Activated CD4-positive, alpha-beta T cell treated with anti-CD3 and anti-CD28 coated beads for 36 hours (primary cell): ENCODE data around the gene DMRT1. TPM values are rescaled to one million over a fixed set of nuclear protein-coding genes. Genes with fewer than 3 reads are reported as not detected.
A peak's percentile ranks its signal among the peaks of the same experiment; 100 is the strongest.
"Not testable (repeated sequence)": the region's sequence is repeated elsewhere in the genome, so short reads cannot be mapped to it uniquely, and the experiment has no call there.

Experiments used
- ATAC-seq: fragments of 200-7000 bp; cut with Tn5 transposase; one replicate; pipeline ENCODE4 v1.10.0; 2021; ENCODE audit warnings: mild to moderate bottlenecking, moderate library complexity
- CTCF ChIA-PET: fragments of 350-600 bp; sonication (Branson Sonifier 250); formaldehyde crosslinking; loops from one replicate; lab custom pipeline; 2021; ENCODE audit warnings: antibody characterized with exemption; lab: Charles Lee
- POLR2A ChIA-PET: fragments of 350-600 bp; sonication (Branson Sonifier 250); formaldehyde crosslinking; loops from one replicate; lab custom pipeline; 2021; ENCODE audit warnings: antibody characterized with exemption, inconsistent platforms; lab: Charles Lee
- DNase-seq: peaks from one replicate; pipeline ENCODE4 v3.0.0-alpha.2; 2020
- H3K27ac Mint-ChIP-seq: one replicate; pipeline ENCODE4 v1.8.0; 2021; ENCODE audit warnings: mixed read lengths
- H3K27me3 Mint-ChIP-seq: one replicate; pipeline ENCODE4 v1.8.0; 2021; ENCODE audit warnings: mixed read lengths
- H3K36me3 Mint-ChIP-seq: one replicate; pipeline ENCODE4 v1.8.0; 2021; ENCODE audit warnings: low read depth, mixed read lengths
- H3K4me1 Mint-ChIP-seq: one replicate; pipeline ENCODE4 v1.8.0; 2021; ENCODE audit warnings: mixed read lengths
- H3K4me3 Mint-ChIP-seq: one replicate; pipeline ENCODE4 v1.8.0; 2021; ENCODE audit warnings: mild to moderate bottlenecking, moderate library complexity, mixed read lengths
- H3K9me3 Mint-ChIP-seq: one replicate; pipeline ENCODE4 v1.8.0; 2021; ENCODE audit warnings: low read depth, mixed read lengths
- intact Hi-C, 2 experiments: fragments of 100-400 bp; cut with DNase I in 1 of 2; cut with micrococcal nuclease in 1 of 2; formaldehyde crosslinking; loops; one replicate each; pipeline versions ENCODE4 v1.14.2 to v1.15.1; 2022 to 2024; cut with DNase I, micrococcal nuclease
- total RNA-seq, 2 experiments: library from RNA; stranded (reverse); gene quantifications; one replicate each; pipeline ENCODE4 v1.2.3, GENCODE V29; 2021

DMRT1 gene
- total RNA-seq, 2 experiments from 2014 or later, result not detected

DNA sequence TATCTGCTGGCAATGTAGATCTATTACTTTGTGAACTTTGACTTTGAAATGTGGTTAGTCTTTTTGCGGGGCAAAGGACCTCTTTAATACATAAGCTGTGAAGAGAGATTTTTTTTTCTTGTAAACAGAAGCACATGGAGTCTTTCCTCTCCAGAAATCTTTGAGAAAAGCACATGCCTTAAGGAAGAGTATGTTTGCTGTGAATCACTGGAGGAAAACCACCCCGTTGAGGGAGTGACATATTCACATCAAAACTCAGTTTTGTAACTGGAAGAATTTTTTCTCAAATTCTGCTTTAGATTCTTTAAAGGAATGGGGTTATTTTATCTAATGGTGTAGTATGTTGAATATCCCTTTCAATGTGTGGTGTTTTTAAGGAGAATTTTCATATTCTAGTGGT is 138.5 kb downstream of the DMRT1 start:
- Mint-ChIP-seq H3K9me3 (no peaks in the 10 kb centered on the region), H3K27me3 (peaks cover 75% of the 10 kb centered on the region), H3K27ac (no peak overlapping the region), H3K4me3 (no peak overlapping the region), H3K36me3 (no peaks in the 10 kb centered on the region), H3K4me1 (no peaks in the 10 kb centered on the region)
- DNase-seq (no peak), ATAC-seq (no peak)
- POLR2A ChIA-PET, result interaction anchor here (0.7 kb wide), 1 partner anchor 12 kb away, joined by 3 read pairs; no protein-coding TSS in a partner anchor
- CTCF ChIA-PET, result interaction anchor here (0.9 to 2.4 kb wide), 2 partner anchors 17 to 30 kb away, joined by 3 to 7 read pairs; no protein-coding TSS in a partner anchor
- intact Hi-C loops, result loop anchor here in 1 of 2 experiments (10.0 kb wide), 1 partner anchor 1645 kb away; the partner anchor contains the start of gene VLDLR

DNA sequence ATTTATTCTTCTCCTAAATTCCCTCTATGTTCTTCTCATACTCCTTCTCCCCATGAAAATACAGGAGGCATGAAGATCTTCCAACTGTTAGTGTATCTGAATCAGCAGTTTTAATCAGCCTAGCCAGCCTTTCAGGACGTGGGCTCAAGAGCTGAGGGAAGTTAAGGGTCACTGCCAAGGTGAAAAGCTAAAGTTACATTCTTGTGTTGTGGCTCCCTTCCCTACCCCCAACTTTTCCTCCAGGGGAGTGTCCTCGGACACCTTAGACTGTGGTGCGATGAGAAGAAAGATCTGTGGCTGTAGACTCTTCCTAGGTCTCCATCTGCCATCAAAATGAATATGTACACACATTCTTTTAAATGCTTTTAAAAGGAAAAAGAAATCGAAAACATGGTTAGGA is 139.1 kb downstream of the DMRT1 start:
- peaks cover 68% of the 10 kb centered on the region for H3K27me3 Mint-ChIP-seq
- POLR2A ChIA-PET, result no interaction called here
- no peaks in the 10 kb centered on the region for H3K36me3 Mint-ChIP-seq
- ATAC-seq (no peak), DNase-seq (no peak)
- H3K27ac Mint-ChIP-seq, result no peak overlapping the region
- intact Hi-C loops, result no loop called here
- H3K9me3 Mint-ChIP-seq, result no peaks in the 10 kb centered on the region
- no peaks in the 10 kb centered on the region for H3K4me1 Mint-ChIP-seq
- no peak overlapping the region for H3K4me3 Mint-ChIP-seq
- CTCF ChIA-PET, result interaction anchor here (2.4 kb wide), 1 partner anchor 29 kb away, joined by 7 read pairs; no protein-coding TSS in a partner anchor

DNA sequence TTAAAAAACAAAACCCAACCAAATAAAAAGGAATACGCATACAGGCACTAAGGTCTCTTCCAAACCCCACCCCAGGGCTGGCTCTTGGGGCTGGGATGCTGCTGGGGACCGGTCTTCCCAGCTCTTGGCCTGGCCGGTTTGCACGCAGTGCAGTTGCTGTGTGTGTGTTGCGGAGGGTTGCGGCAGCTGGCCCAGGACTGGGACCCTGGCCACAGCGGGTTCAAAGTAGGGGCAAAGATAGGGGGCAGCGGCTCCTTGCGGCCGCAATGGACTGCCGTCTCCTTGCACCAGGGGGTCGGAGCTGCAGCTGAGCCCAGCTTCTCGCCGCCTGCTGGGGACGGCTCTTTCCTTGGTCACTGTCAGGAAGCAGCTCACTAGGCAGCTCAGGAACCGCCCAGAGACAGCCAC is 140.0 kb downstream of the DMRT1 start:
- H3K36me3 Mint-ChIP-seq, result no peaks in the 10 kb centered on the region
- DNase-seq (no peak), ATAC-seq (no peak)
- no peaks in the 10 kb centered on the region for H3K9me3 Mint-ChIP-seq
- H3K27me3 Mint-ChIP-seq, result peaks cover 66% of the 10 kb centered on the region
- intact Hi-C loops, result no loop called here
- CTCF ChIA-PET, result interaction anchor here (0.6 to 2.4 kb wide), 5 partner anchors 15 to 244 kb away, joined by 3 to 7 read pairs (median 4); no protein-coding TSS in a partner anchor
- H3K4me1 Mint-ChIP-seq, result no peaks in the 10 kb centered on the region
- H3K27ac Mint-ChIP-seq, result no peak overlapping the region
- no peak overlapping the region for H3K4me3 Mint-ChIP-seq
- POLR2A ChIA-PET, result no interaction called here

DNA sequence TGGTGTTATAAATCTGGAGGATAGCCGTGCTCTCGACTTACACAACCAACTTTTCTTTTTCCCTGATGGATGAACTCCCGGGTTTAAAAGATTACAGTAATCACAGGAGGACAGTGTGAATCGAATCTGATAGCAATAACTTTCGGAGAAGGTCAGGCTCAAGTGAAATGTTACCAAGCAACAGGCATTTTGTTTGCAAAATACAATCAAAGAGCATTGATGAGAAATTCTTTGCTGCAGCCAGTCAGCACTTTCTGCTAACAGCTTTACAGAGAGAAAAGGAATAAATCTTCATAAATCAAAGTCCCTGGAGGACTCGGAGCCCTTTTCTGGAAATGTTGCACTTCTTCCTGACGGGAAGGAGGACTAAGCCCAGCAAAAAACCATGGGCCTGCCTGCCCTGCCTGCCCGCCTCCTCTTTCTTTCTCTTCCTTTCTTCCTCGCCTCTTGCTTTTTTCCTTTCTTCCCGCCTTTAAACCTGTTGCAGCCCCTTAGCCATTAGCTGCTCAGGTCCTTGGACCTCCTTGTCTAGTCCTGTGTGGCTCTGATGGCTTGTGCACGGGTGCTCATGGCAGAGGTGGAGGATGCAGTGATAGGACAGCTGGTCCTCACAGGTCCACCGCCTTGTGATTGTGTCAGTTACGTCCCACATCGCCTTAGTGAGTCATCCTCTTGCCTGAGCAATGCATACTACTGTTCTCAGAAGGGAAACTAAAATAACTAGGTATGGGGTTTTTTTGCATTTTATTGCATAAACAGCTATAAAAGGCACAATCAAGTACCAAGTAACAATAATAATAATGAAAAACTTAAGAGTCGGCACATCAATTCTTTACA is 141.1 kb downstream of the DMRT1 start:
- no peaks in the 10 kb centered on the region for H3K4me1 Mint-ChIP-seq
- ChIA-PET POLR2A (no interaction called here), CTCF (interaction anchor here (1.1 to 2.4 kb wide), 4 partner anchors 13 to 55 kb away, joined by 3 to 7 read pairs (median 5); no protein-coding TSS in a partner anchor)
- peaks cover 68% of the 10 kb centered on the region for H3K27me3 Mint-ChIP-seq
- no peaks in the 10 kb centered on the region for H3K36me3 Mint-ChIP-seq
- no peak overlapping the region for H3K27ac Mint-ChIP-seq
- intact Hi-C loops, result no loop called here
- H3K4me3 Mint-ChIP-seq, result no peak overlapping the region
- H3K9me3 Mint-ChIP-seq, result no peaks in the 10 kb centered on the region
- DNase-seq (peak; percentile 14), ATAC-seq (peak; percentile 80)

DNA sequence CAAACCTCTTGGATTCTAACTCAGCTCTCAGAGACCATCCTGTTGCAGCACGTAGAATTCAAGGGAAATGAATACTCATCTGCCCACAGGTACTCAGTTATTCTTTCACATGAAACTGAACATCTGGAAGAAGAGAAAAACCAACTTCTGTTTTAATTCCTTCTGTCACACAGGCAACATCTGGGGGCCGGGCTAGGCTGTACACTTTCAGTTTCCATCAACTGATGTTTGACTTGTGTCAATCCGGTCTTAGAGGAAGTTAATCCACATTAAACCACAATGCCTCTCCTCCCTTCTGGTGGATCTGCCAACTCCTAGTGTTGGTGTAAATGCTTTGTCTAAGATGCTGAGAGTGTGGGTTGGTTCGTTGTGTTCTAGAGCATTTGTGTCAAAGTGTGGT is 152.5 kb downstream of the DMRT1 start:
- CTCF ChIA-PET, result interaction anchor here (1.2 to 1.8 kb wide), 2 partner anchors 10 to 93 kb away, joined by 3 to 4 read pairs; no protein-coding TSS in a partner anchor
- peaks cover 2% of the 10 kb centered on the region for H3K4me1 Mint-ChIP-seq
- no peaks in the 10 kb centered on the region for H3K36me3 Mint-ChIP-seq
- intact Hi-C loops, result no loop called here
- no peak overlapping the region for H3K27ac Mint-ChIP-seq
- H3K4me3 Mint-ChIP-seq, result no peak overlapping the region
- POLR2A ChIA-PET, result no interaction called here
- DNase-seq (no peak), ATAC-seq (peak; percentile 33)
- peaks cover 11% of the 10 kb centered on the region for H3K27me3 Mint-ChIP-seq
- H3K9me3 Mint-ChIP-seq, result no peaks in the 10 kb centered on the region

DNA sequence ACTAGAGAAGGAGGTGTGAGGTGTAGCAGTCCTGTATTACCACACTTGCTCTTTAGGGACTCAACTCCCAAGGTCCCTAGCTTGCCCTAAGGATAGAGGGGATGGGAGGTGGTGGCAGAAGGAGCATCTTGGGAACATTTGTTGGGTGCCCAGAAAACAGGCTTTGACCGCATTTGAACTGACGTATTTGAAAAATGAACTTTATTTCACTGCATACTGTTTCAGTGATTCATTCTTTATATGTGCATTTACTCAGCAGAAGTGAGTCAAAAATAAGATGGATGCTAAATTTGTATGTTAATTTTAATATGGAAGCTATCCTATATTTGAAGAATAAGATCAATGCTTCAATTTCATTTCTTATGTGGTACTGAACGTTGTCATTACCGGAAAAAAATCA is 153.7 kb downstream of the DMRT1 start:
- ChIA-PET CTCF (interaction anchor here (0.8 to 1.8 kb wide), 4 partner anchors 10 to 101 kb away, joined by 3 to 6 read pairs (median 4); no protein-coding TSS in a partner anchor), POLR2A (no interaction called here)
- H3K36me3 Mint-ChIP-seq, result no peaks in the 10 kb centered on the region
- DNase-seq (no peak), ATAC-seq (no peak)
- peaks cover 6% of the 10 kb centered on the region for H3K27me3 Mint-ChIP-seq
- peaks cover 3% of the 10 kb centered on the region for H3K4me1 Mint-ChIP-seq
- intact Hi-C loops, result no loop called here
- no peak overlapping the region for H3K4me3 Mint-ChIP-seq
- H3K27ac Mint-ChIP-seq, result no peak overlapping the region
- H3K9me3 Mint-ChIP-seq, result no peaks in the 10 kb centered on the region

DNA sequence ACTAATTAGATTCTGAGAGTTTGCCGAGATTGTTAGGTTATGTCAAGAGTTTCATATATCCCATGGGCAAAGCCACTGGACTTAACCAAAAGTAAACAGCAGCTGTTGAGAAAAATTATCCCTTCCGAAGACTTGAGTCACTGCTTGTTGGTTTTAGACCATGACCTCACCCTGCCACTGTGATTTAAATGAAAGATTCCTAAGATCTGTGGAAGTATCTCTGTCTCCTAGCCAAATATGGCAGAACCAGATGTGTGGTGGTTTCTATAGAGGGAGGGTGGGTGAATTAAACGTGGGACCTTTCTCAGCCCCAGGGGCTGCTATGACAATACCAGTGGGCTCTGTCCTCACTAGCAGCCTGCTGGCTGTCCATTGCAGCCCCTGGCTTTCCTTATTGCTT is 154.3 kb downstream of the DMRT1 start:
- intact Hi-C loops, result no loop called here
- Mint-ChIP-seq H3K9me3 (no peaks in the 10 kb centered on the region), H3K4me1 (peaks cover 3% of the 10 kb centered on the region), H3K27ac (no peak overlapping the region), H3K4me3 (no peak overlapping the region), H3K36me3 (no peaks in the 10 kb centered on the region), H3K27me3 (peaks cover 3% of the 10 kb centered on the region)
- ATAC-seq (no peak), DNase-seq (no peak)
- POLR2A ChIA-PET, result no interaction called here
- CTCF ChIA-PET, result interaction anchor here (0.8 to 1.4 kb wide), 3 partner anchors 13 to 102 kb away, joined by 4 to 6 read pairs (median 4); no protein-coding TSS in a partner anchor

DNA sequence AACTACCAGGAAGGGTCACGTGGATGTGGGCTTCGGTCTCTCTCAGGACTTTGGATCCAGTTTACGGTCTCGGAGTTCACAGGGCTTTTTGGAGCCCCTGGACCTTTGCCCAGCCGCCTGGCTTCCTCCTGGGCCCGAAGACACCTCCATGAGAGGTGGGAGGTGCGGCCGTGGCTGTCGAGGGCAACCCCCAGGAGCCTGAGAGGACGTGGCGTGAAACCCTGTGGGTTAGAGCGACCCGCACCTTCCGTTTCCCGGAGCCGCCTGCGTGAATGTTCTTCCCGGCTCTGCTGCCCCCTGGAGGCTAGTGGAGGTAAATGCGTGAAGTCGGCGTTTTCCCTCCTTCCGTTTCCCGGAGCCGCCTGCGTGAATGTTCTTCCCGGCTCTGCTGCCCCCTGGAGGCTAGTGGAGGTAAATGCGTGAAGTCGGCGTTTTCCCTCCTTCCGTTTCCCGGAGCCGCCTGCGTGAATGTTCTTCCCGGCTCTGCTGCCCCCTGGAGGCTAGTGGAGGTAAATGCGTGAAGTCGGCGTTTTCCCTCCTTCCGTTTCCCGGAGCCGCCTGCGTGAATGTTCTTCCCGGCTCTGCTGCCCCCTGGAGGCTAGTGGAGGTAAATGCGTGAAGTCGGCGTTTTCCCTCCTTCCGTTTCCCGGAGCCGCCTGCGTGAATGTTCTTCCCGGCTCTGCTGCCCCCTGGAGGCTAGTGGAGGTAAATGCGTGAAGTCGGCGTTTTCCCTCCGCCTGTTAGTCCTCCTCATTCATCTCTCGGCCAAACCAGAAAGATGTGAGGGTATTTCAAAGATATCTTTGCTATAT is 157.0 kb downstream of the DMRT1 start:
- H3K4me3 Mint-ChIP-seq, ATAC-seq: not testable (repeated sequence)

DNA sequence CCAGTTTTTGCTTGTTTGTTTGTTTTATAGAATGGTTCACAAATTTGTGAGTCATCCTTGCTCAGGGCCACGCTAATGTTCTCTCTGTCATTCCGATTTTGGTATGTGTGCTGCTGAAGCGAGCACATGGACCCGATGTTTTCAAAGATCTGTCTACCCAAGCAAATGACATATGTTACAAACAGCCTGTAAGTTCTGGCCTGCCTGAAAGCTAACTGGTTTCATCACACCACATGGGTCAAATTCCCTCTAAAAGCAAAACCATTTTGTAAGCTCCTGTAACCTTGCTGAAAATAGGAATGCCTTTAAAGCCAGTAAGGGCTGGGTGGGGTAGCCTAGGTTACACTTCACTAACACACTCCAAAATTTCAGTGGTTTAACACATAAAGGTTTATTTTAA is 160.3 kb downstream of the DMRT1 start:
- no peak overlapping the region for H3K4me3 Mint-ChIP-seq
- ChIA-PET CTCF (interaction anchor here (1.5 kb wide), 1 partner anchor 10 kb away, joined by 4 read pairs; no protein-coding TSS in a partner anchor), POLR2A (no interaction called here)
- no peak overlapping the region for H3K27ac Mint-ChIP-seq
- intact Hi-C loops, result loop anchor here in 1 of 2 experiments (5.0 kb wide), 1 partner anchor 390 kb away; no protein-coding TSS in a partner anchor
- H3K9me3 Mint-ChIP-seq, result no peaks in the 10 kb centered on the region
- DNase-seq (no peak), ATAC-seq (no peak)
- peaks cover 12% of the 10 kb centered on the region for H3K27me3 Mint-ChIP-seq
- peaks cover 5% of the 10 kb centered on the region for H3K4me1 Mint-ChIP-seq
- no peaks in the 10 kb centered on the region for H3K36me3 Mint-ChIP-seq

More for the DNA sequence above, 157.0 kb downstream of the DMRT1 start:
- H3K27ac Mint-ChIP-seq, H3K27me3 Mint-ChIP-seq, H3K9me3 Mint-ChIP-seq, H3K36me3 Mint-ChIP-seq, POLR2A ChIA-PET, H3K4me1 Mint-ChIP-seq: not testable (repeated sequence)
- DNase-seq, result peak; percentile 40
- CTCF ChIA-PET, result interaction anchor here (0.6 to 0.8 kb wide), 3 partner anchors 13 to 57 kb away, joined by 3 to 4 read pairs (median 3); no protein-coding TSS in a partner anchor
- intact Hi-C loops, result loop anchor here (1.0 to 2.0 kb wide), 2 partner anchors 105 to 384 kb away; no protein-coding TSS in a partner anchor

DNA sequence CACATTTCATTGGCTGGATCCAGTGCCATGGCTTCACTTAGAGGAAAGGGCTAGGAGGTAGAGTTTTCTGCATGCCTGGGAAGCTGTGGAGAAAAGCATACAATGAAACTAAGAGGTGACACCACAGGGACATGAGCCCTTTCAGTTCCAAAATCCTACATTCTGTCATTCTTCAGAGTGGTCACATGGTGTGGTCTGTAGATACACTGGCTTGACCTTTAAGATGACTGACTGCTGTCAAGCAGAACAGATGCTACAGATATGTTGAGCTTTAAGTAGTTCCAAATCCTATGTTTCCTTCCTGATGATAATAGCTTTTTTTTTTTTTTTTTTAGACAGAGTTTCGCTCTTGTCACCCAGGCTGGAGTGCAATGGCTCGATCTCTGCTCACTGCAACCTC is 161.2 kb downstream of the DMRT1 start:
- DNase-seq (no peak), ATAC-seq (no peak)
- intact Hi-C loops, result loop anchor here in 1 of 2 experiments (5.0 kb wide), 1 partner anchor 390 kb away; no protein-coding TSS in a partner anchor
- ChIA-PET CTCF (interaction anchor here (0.6 to 1.7 kb wide), 3 partner anchors 36 to 353 kb away, joined by 3 to 7 read pairs (median 3); no protein-coding TSS in a partner anchor), POLR2A (no interaction called here)
- H3K4me3 Mint-ChIP-seq, result no peak overlapping the region
- H3K27ac Mint-ChIP-seq, result no peak overlapping the region
- peaks cover 5% of the 10 kb centered on the region for H3K4me1 Mint-ChIP-seq
- no peaks in the 10 kb centered on the region for H3K36me3 Mint-ChIP-seq
- peaks cover 19% of the 10 kb centered on the region for H3K27me3 Mint-ChIP-seq
- no peaks in the 10 kb centered on the region for H3K9me3 Mint-ChIP-seq
